CD4-positive, alpha-beta T cell (primary cell): ENCODE results near the gene CDK5RAP2. TPM values are rescaled to one million over a fixed set of nuclear protein-coding genes. Genes with fewer than 3 reads are reported as not detected.

Experiments used
- ATAC-seq: fragments of 200-7000 bp; cut with Tn5 transposase; one replicate; pipeline ENCODE4 v1.10.0; 2022; ENCODE audit warnings: mild to moderate bottlenecking; ENCODE audit not compliant: poor library complexity
- CTCF ChIA-PET: fragments of 350-600 bp; sonication (Branson Sonifier 250); formaldehyde crosslinking; loops from one replicate; lab custom pipeline; 2021; ENCODE audit warnings: antibody characterized with exemption, inconsistent platforms; lab: Charles Lee
- POLR2A ChIA-PET: fragments of 350-600 bp; sonication (Branson Sonifier 250); formaldehyde crosslinking; loops from one replicate; lab custom pipeline; 2021; ENCODE audit warnings: antibody characterized with exemption, inconsistent platforms; lab: Charles Lee
- DNase-seq, 14 experiments: peaks; one replicate each; pipeline ENCODE4 v3.0.0-alpha.2; 2013 to 2020; ENCODE audit warnings: mixed read lengths in 2 of 14
- H3K27ac ChIP-seq, 2 donors: one replicate each; pipeline versions ENCODE4 v1.5.1 to v1.7.0; 2013; ENCODE audit warnings: low read length in 2 of 2, low read depth in 1 of 2, mild to moderate bottlenecking in 1 of 2
- H3K27me3 ChIP-seq, 2 experiments: 1 replicate in 1 of 2; 2 replicates in 1 of 2; pipeline versions ENCODE4 v1.6.1 to v1.7.0; 2013; ENCODE audit warnings: low read length in 2 of 2, control low read depth in 1 of 2, mild to moderate bottlenecking in 1 of 2, moderate library complexity in 1 of 2; ENCODE audit not compliant: insufficient read depth in 2 of 2, control insufficient read depth in 1 of 2
- H3K36me3 ChIP-seq: one replicate; pipeline ENCODE4 v1.6.1; 2013; ENCODE audit warnings: low read length, control low read depth; ENCODE audit not compliant: insufficient read depth
- H3K4me1 ChIP-seq: one replicate; pipeline ENCODE4 v1.6.1; 2013; ENCODE audit warnings: low read length, control low read depth; ENCODE audit not compliant: insufficient read depth
- H3K4me3 ChIP-seq: one replicate; pipeline ENCODE4 v1.5.1; 2013; ENCODE audit warnings: mild to moderate bottlenecking, low read length, moderate library complexity
- H3K9me3 ChIP-seq, 2 experiments: 1 replicate in 1 of 2; 2 replicates in 1 of 2; pipeline versions ENCODE4 v1.6.1 to v1.7.0; 2013; ENCODE audit warnings: low read length in 2 of 2, mild to moderate bottlenecking in 2 of 2, control low read depth in 1 of 2, moderate library complexity in 1 of 2; ENCODE audit not compliant: control insufficient read depth in 1 of 2, insufficient read depth in 1 of 2
- H3K27ac Mint-ChIP-seq: one replicate; pipeline ENCODE4 v1.8.0; 2020; ENCODE audit warnings: mixed read lengths
- H3K27me3 Mint-ChIP-seq: one replicate; pipeline ENCODE4 v1.8.0; 2021; ENCODE audit warnings: mixed read lengths
- H3K36me3 Mint-ChIP-seq: one replicate; pipeline ENCODE4 v1.8.0; 2021; ENCODE audit warnings: low read depth, mixed read lengths
- H3K4me1 Mint-ChIP-seq: one replicate; pipeline ENCODE4 v1.8.0; 2021; ENCODE audit warnings: low read depth, mixed read lengths
- H3K4me3 Mint-ChIP-seq: one replicate; pipeline ENCODE4 v1.8.0; 2020; ENCODE audit warnings: mild to moderate bottlenecking, mixed read lengths
- H3K9me3 Mint-ChIP-seq: one replicate; pipeline ENCODE4 v1.8.0; 2020; ENCODE audit warnings: mixed read lengths
- CTCF ChIP-seq: fragments of 200-600 bp; IDR thresholded peaks from one replicate; pipeline ENCODE4 v1.8.0; 2022; ENCODE audit warnings: antibody characterized with exemption, mild to moderate bottlenecking
- intact Hi-C, 2 experiments: fragments of 100-400 bp; cut with DNase I in 1 of 2; cut with micrococcal nuclease in 1 of 2; formaldehyde crosslinking; loops; one replicate each; pipeline versions ENCODE4 v1.15.1 to v1.9.0; 2023 to 2025; cut with DNase I, micrococcal nuclease
- total RNA-seq, 174 experiments: library from RNA in 2 of 174; stranded (reverse) in 2 of 174; gene quantifications; one replicate each; pipeline ENCODE4 v1.2.3 and lab custom pipeline; 2021 to 2026

Gene CDK5RAP2
- total RNA-seq, 2 experiments from 2014 or later = 55.0 to 56.0 TPM

DNA sequence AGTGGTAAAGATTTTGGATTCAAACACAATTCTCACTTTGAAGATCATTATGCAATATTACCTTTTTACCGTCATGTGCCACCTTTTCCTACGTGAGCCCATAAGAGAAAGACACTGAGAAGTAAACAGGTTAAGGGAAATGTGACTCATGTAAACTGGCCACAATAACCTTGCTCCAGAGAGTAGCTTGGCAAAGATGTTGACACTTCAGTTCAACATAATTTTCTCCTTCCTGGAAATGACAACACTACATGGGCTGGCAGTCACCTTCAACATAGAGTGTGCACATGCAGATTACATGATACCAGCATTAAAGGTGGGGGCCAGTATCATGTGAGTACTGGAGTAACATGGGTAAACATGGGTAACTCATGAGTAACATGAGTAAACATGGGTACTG lies 141.9 kb downstream of the CDK5RAP2 start:
- POLR2A ChIA-PET = no interaction called here
- no peak overlapping the region for H3K4me3 Mint-ChIP-seq

DNA sequence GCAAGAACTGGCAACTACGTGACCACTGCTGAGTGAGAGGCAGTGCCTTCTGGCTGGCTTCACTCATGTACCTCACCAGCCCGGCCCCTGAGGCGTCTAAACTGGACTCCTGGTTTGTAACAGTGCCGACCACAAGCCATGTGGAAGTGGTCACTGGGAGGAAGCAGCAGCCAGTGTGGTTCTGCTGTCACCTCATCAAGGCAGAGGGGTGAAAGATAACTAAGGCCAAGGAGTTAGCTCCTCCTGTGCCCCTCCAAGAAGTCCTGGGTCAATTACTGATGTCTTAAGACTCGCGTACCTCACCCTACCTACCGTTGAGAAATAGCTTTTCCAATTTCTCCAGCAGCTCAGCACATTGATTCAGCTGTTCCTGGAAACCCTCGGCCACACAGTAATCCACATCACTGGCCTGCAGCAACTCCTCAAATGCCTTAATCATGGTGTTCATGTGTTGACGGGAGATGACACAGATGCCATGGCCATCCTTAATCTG lies 142.9 kb downstream of the CDK5RAP2 start:
- H3K4me1 ChIP-seq = peaks cover 4% of the 10 kb centered on the region
- H3K27ac ChIP-seq = no peak overlapping the region
- DNase-seq = peak in 1 of 14 experiments; percentile 12
- CTCF ChIA-PET = no interaction called here
- H3K4me1 Mint-ChIP-seq = peaks cover under 1% of the 10 kb centered on the region
- no peak overlapping the region for H3K27ac Mint-ChIP-seq
- no peaks in the 10 kb centered on the region for H3K9me3 ChIP-seq
- POLR2A ChIA-PET = no interaction called here
- no peaks in the 10 kb centered on the region for H3K27me3 ChIP-seq
- H3K36me3 Mint-ChIP-seq = peaks cover 99% of the 10 kb centered on the region
- TF ChIP-seq CTCF = no peak
- no peak overlapping the region for H3K4me3 ChIP-seq
- no peak for ATAC-seq
- no peak overlapping the region for H3K4me3 Mint-ChIP-seq
- peaks cover 75% of the 10 kb centered on the region for H3K36me3 ChIP-seq
- H3K9me3 Mint-ChIP-seq = no peaks in the 10 kb centered on the region
- intact Hi-C loops = no loop called here
- no peaks in the 10 kb centered on the region for H3K27me3 Mint-ChIP-seq

More for the DNA sequence above, 141.9 kb downstream of the CDK5RAP2 start:
- H3K9me3 Mint-ChIP-seq = no peaks in the 10 kb centered on the region
- H3K27ac Mint-ChIP-seq = no peak overlapping the region
- Histone ChIP-seq H3K27me3 (no peaks in the 10 kb centered on the region), H3K4me1 (peaks cover 4% of the 10 kb centered on the region), H3K36me3 (peaks cover 82% of the 10 kb centered on the region), H3K9me3 (no peaks in the 10 kb centered on the region), H3K4me3 (no peak overlapping the region), H3K27ac (no peak overlapping the region)
- CTCF ChIA-PET = no interaction called here
- no peak for ATAC-seq
- H3K36me3 Mint-ChIP-seq = peaks cover 99% of the 10 kb centered on the region
- no peaks in the 10 kb centered on the region for H3K4me1 Mint-ChIP-seq
- no peak for TF ChIP-seq CTCF
- no peaks in the 10 kb centered on the region for H3K27me3 Mint-ChIP-seq
- DNase-seq = peak in 1 of 14 experiments; percentile 10
- intact Hi-C loops = no loop called here

DNA sequence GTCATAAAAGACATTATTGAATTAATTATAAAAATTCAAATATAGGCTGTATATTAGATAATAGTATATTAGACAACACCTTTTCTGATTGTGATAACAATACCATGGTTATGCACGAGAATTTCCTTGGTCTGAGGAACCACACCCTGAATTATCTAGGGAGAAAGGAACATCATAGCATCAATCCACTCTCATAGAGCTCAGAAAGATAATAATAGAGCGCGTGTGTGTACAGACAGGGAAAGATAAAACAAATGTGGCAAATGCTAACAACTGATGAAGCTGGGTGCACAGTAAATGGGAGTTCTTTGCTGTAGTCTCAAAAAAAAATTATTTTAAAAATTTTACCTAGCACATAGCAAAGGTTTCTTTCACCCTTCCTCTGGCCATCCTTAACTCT lies 143.5 kb downstream of the CDK5RAP2 start:
- H3K36me3 ChIP-seq = peaks cover 72% of the 10 kb centered on the region
- H3K4me3 Mint-ChIP-seq = no peak overlapping the region
- peaks cover 99% of the 10 kb centered on the region for H3K36me3 Mint-ChIP-seq
- H3K4me3 ChIP-seq = no peak overlapping the region
- no peak for DNase-seq
- H3K27ac Mint-ChIP-seq = no peak overlapping the region
- TF ChIP-seq CTCF = no peak
- no peaks in the 10 kb centered on the region for H3K27me3 Mint-ChIP-seq
- no peaks in the 10 kb centered on the region for H3K27me3 ChIP-seq
- H3K9me3 Mint-ChIP-seq = no peaks in the 10 kb centered on the region
- ChIA-PET POLR2A (no interaction called here), CTCF (no interaction called here)
- no peak for ATAC-seq
- no peak overlapping the region for H3K27ac ChIP-seq
- H3K4me1 ChIP-seq = peaks cover 4% of the 10 kb centered on the region
- peaks cover 0 to 1% of the 10 kb centered on the region in 2 experiments for H3K9me3 ChIP-seq
- H3K4me1 Mint-ChIP-seq = peaks cover 6% of the 10 kb centered on the region
- intact Hi-C loops = no loop called here
